Kidney capillary endothelial cell (primary cell): ENCODE results near the gene TSPY9.
"Not testable (repeated sequence)": the region's sequence is repeated elsewhere in the genome, so short reads cannot be mapped to it uniquely, and the experiment has no call there.

Experiments
- DNase-seq: peaks from one replicate; pipeline ENCODE4 v3.0.0-alpha.2; 2018; ENCODE audit warnings: low spot score

The TSPY9 gene

GRCh38 chrY:9486967-9487366, at the start of gene TSPY9:
Gene TSPY9 (plus strand): TSS chrY:9487267. CDS start chrY:9487313, 46 bp downstream.
- DNase-seq, result not testable (repeated sequence)

DNA sequence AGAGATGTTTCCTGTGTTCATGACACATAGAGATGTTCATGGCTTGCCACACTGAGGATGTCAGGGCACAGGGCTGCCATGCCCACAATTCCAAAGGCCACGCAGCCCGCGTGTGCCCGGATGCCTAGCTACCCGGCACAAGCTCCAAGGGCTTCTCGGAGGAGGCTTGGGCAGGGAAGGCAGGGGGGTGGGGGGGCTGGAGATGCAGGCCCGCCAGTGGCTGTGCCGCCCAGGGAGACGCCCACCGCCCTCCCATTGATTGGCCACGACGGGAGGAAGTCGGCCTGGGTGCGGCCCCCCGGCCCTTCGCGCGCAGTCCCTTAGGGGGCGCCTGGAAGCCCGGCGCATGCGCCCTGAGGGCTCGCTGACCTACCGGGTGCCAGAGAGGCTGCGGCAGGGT, 20.4 kb upstream of the TSPY9 start, which contains the start of gene TSPY1:
TSS of gene TSPY1 (plus strand) at position 301 of the 400 bp plus-strand sequence. CDS start at position 347, 46 bp downstream.
- DNase-seq, result not testable (repeated sequence)

- DNase-seq, result not testable (repeated sequence)
Measured at GRCh38 chrY:9504396-9504795, 17.3 kb downstream of the TSPY9 start.

DNA sequence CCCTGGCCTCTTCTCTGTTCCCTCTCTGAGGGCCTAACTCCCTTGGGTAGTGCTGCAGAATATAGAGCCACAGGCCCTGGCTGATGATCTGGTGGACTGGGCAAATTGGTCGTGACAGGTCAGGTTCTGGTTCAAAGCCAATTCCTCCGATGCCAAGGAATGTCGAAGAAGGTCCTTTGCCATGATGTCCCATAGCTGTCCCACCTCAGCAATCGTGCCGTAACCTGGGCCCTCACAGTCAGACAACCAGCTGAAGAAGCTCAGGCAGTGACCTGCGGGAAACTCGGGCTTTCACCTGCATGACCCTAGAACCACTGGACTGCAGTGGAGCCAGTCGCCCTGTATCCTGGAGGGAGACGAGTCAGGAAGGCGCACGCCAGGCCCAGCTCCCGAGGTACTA, 29.2 kb downstream of the TSPY9 start:
- DNase-seq, result not testable (repeated sequence)

GRCh38 chrY:9527580-9527979, 40.5 kb downstream of the TSPY9 start, which contains the start of gene TSPY10:
Gene TSPY10 (plus strand): TSS chrY:9527880. CDS start chrY:9527926, 46 bp downstream.
- not testable (repeated sequence) for DNase-seq
